Glutamatergic neuron (in vitro differentiated cells): ENCODE data around the gene KCNQ1. TPM values are rescaled to one million over a fixed set of nuclear protein-coding genes. Genes with fewer than 3 reads are reported as not detected.

ENCODE experiments used
- DNase-seq: peaks from one replicate; pipeline ENCODE4 v3.0.0; 2022
- H3K27ac Mint-ChIP-seq: one replicate; pipeline ENCODE4 v1.8.0; 2020; ENCODE audit warnings: mild to moderate bottlenecking, mixed read lengths, inconsistent platforms; ENCODE audit not compliant: unreplicated experiment
- H3K27me3 Mint-ChIP-seq: one replicate; pipeline ENCODE4 v1.8.0; 2020; ENCODE audit warnings: mild to moderate bottlenecking, moderate library complexity, mixed read lengths, inconsistent platforms; ENCODE audit not compliant: unreplicated experiment
- H3K36me3 Mint-ChIP-seq: one replicate; pipeline ENCODE4 v1.8.0; 2020; ENCODE audit warnings: mild to moderate bottlenecking, mixed read lengths, inconsistent platforms; ENCODE audit not compliant: unreplicated experiment
- H3K4me1 Mint-ChIP-seq: one replicate; pipeline ENCODE4 v1.8.0; 2020; ENCODE audit warnings: mild to moderate bottlenecking, low read depth, mixed read lengths, inconsistent platforms; ENCODE audit not compliant: unreplicated experiment
- H3K4me3 Mint-ChIP-seq: one replicate; pipeline ENCODE4 v1.8.0; 2020; ENCODE audit warnings: mild to moderate bottlenecking, mixed read lengths, inconsistent platforms; ENCODE audit not compliant: unreplicated experiment
- H3K9me3 Mint-ChIP-seq: one replicate; pipeline ENCODE4 v1.8.0; 2020; ENCODE audit warnings: mild to moderate bottlenecking, moderate library complexity, mixed read lengths, inconsistent platforms; ENCODE audit not compliant: unreplicated experiment
- total RNA-seq: library from RNA; stranded (reverse); fragmentation: NEBNext Ultra II Directional; extraction: Animal tissue kit (Norgen Biotek cat#: 25700); gene quantifications from one replicate; pipeline ENCODE4 v1.2.1, GENCODE V29; 2021; ENCODE audit not compliant: unreplicated experiment
- TF ChIP-seq, protein P1 (sequence below): fragments of 200-600 bp; sonication (generic); IDR thresholded peaks from one replicate; pipeline ENCODE4 v1.5.0; 2021; ENCODE audit not compliant: partially characterized antibody, unreplicated experiment

KCNQ1 gene
- total RNA-seq, 1 donor from 2014 or later, result 0.44 TPM

DNA sequence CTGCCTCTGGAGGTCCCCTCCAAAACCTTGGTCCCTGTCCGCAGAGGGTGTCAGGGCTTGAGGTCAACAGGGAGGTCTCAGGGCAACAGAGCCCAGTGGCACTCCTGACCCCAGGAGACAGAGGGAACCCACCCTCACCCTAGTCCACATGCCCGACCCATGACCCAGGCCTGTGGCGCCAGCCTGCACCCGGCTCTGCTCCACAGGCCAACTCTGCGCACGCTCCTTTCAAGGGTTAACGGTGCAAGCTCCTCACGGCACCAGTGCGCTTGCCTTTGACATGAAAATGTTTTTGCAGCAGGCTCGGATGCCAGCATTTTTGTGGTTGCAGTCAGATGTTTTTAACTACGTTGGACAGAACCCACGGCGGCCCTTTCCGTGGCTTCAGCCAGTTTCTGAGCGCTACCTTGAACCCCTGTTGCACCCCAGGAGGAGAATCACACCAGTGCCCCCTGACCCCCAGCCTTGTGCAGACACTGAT, 372.2 kb downstream of the KCNQ1 start:
- Mint-ChIP-seq H3K36me3 (peaks cover 36% of the 10 kb centered on the region), H3K4me1 (peaks cover 2% of the 10 kb centered on the region), H3K4me3 (no peak overlapping the region), H3K27me3 (peaks cover 23% of the 10 kb centered on the region), H3K9me3 (peaks cover 23% of the 10 kb centered on the region), H3K27ac (no peak overlapping the region)
- TF ChIP-seq, protein P1, sequence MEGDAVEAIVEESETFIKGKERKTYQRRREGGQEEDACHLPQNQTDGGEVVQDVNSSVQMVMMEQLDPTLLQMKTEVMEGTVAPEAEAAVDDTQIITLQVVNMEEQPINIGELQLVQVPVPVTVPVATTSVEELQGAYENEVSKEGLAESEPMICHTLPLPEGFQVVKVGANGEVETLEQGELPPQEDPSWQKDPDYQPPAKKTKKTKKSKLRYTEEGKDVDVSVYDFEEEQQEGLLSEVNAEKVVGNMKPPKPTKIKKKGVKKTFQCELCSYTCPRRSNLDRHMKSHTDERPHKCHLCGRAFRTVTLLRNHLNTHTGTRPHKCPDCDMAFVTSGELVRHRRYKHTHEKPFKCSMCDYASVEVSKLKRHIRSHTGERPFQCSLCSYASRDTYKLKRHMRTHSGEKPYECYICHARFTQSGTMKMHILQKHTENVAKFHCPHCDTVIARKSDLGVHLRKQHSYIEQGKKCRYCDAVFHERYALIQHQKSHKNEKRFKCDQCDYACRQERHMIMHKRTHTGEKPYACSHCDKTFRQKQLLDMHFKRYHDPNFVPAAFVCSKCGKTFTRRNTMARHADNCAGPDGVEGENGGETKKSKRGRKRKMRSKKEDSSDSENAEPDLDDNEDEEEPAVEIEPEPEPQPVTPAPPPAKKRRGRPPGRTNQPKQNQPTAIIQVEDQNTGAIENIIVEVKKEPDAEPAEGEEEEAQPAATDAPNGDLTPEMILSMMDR, result no peak
- DNase-seq, result no peak

DNA sequence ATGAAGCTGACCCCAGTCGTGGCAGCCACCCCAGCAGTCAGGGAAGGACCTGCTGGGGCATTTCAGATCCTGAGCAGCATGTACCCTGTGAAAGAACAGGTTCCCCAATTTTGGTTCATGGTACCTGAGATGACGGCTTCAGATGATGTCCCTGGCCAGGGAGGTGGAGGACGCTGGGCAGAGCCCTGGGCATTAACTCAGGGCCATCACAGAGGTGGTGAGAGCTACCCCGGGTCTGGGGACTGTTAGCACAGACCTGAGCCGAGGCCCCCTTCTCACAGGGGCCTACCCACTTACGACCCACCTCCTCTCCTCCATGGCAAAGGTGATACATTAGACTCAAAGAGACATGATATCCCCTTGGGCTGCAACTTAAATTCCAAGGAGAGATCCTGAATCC, 372.6 kb downstream of the KCNQ1 start:
- H3K27me3 Mint-ChIP-seq, result peaks cover 23% of the 10 kb centered on the region

DNA sequence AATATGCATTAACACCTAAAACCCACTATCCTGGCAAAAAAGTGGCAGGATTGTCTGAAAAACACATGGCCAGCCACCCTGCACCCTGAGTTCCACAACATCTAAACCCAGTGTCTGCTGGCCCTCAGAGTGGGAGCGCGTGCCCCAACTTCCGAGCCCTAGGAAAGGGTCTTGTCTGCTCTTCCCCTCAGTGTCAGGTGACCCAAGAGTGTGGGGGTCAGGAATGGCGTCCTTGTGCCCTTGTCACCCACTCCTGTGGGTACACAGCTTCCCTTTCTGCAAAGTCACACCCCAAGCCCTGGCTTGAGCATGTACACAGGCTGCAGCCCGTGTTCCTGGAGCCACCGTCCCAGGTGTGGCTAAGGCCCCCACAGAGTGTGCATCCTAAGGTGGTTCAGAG, 373.2 kb downstream of the KCNQ1 start:
- TF ChIP-seq, protein P1, result no peak
- no peak for DNase-seq
- Mint-ChIP-seq H3K4me1 (peaks cover 2% of the 10 kb centered on the region), H3K27ac (no peak overlapping the region), H3K4me3 (no peak overlapping the region), H3K27me3 (peaks cover 21% of the 10 kb centered on the region), H3K9me3 (peaks cover 27% of the 10 kb centered on the region), H3K36me3 (peaks cover 44% of the 10 kb centered on the region)

More for the DNA sequence above, 372.6 kb downstream of the KCNQ1 start:
- peaks cover 23% of the 10 kb centered on the region for H3K9me3 Mint-ChIP-seq
- no peak overlapping the region for H3K27ac Mint-ChIP-seq
- H3K4me3 Mint-ChIP-seq, result no peak overlapping the region
- H3K4me1 Mint-ChIP-seq, result peaks cover 2% of the 10 kb centered on the region
- TF ChIP-seq, protein P1, result no peak
- no peak for DNase-seq
- peaks cover 39% of the 10 kb centered on the region for H3K36me3 Mint-ChIP-seq

- TF ChIP-seq, protein P1, result no peak
- H3K4me3 Mint-ChIP-seq, result no peak overlapping the region
- peaks cover 19% of the 10 kb centered on the region for H3K27me3 Mint-ChIP-seq
- H3K4me1 Mint-ChIP-seq, result peaks cover 2% of the 10 kb centered on the region
- DNase-seq, result no peak
- peaks cover 27% of the 10 kb centered on the region for H3K9me3 Mint-ChIP-seq
- no peak overlapping the region for H3K27ac Mint-ChIP-seq
- H3K36me3 Mint-ChIP-seq, result peaks cover 49% of the 10 kb centered on the region
Observed at GRCh38 chr11:2818503-2818902, 373.7 kb downstream of the KCNQ1 start.

DNA sequence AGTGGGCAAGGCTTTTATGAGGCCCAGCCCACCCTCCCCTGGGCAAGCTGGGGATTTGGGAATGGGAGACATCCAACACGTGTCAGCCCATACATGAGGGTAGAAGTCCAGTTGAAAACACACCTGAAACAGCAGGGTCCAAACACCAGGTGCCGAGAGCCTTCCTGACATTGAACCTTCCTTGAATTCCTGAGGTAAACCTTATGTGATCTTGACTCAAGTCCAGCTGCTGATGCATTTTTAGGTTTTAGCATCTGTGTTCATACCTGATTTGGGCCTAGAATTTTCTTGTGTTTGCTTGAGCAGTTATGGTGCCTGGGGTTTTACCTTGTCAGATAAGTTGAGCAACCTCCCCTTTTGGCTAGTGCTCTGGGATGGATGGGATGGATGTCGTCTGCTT, 374.5 kb downstream of the KCNQ1 start:
- no peak overlapping the region for H3K4me3 Mint-ChIP-seq
- no peak overlapping the region for H3K27ac Mint-ChIP-seq
- no peak for DNase-seq
- H3K27me3 Mint-ChIP-seq, result peaks cover 15% of the 10 kb centered on the region
- TF ChIP-seq, protein P1, result no peak
- H3K9me3 Mint-ChIP-seq, result peaks cover 27% of the 10 kb centered on the region
- H3K36me3 Mint-ChIP-seq, result peaks cover 42% of the 10 kb centered on the region
- H3K4me1 Mint-ChIP-seq, result peaks cover 1% of the 10 kb centered on the region
